Uterus (tissue), 4 donors: Measurements from ENCODE around the gene B3GALNT2. TPM values are rescaled to one million over a fixed set of nuclear protein-coding genes. Genes with fewer than 3 reads are reported as not detected.
A peak's percentile ranks its signal among the peaks of the same experiment; 100 is the strongest.

Experiments
- DNase-seq, 2 donors: peaks; one replicate each; pipeline ENCODE4 v3.0.0-alpha.2; 2019 to 2020
- H3K27ac ChIP-seq, 2 donors: fragments of 200-600 bp; sonication (generic); 1 replicate in 1 of 2; 2 replicates in 1 of 2; pipeline ENCODE4 v1.5.1; 2016 to 2018
- H3K27me3 ChIP-seq, 2 donors: fragments of 200-600 bp; sonication (generic); one replicate each; pipeline ENCODE4 v1.5.1; 2018 to 2019; ENCODE audit warnings: control low read depth in 1 of 2
- H3K36me3 ChIP-seq, 2 donors: fragments of 200-600 bp; sonication (generic); one replicate each; pipeline ENCODE4 v1.5.1; 2019; ENCODE audit warnings: control low read depth in 1 of 2
- H3K4me1 ChIP-seq, 2 donors: fragments of 200-600 bp; sonication (generic); one replicate each; pipeline ENCODE4 v1.5.1; 2018 to 2019; ENCODE audit warnings: control low read depth in 1 of 2
- H3K4me3 ChIP-seq, 2 donors: fragments of 200-600 bp; sonication (generic); 1 replicate in 1 of 2; 2 replicates in 1 of 2; pipeline ENCODE4 v1.5.1; 2018 to 2019; ENCODE audit warnings: mild to moderate bottlenecking in 1 of 2
- H3K9me3 ChIP-seq, 2 donors: fragments of 200-600 bp; sonication (generic); one replicate each; pipeline ENCODE4 v1.5.1; 2019; ENCODE audit warnings: control low read depth in 1 of 2
- CTCF ChIP-seq, 4 experiments: fragments of 200-600 bp in 2 of 4; fragments of 450-650 bp in 2 of 4; sonication (generic) in 2 of 4; IDR thresholded peaks; one replicate each; pipeline ENCODE4 v1.5.1; 2016 to 2019; ENCODE audit warnings: antibody characterized with exemption in 4 of 4, mild to moderate bottlenecking in 2 of 4, moderate library complexity in 1 of 4
- POLR2A ChIP-seq, 2 donors: fragments of 450-650 bp; IDR thresholded peaks; one replicate each; pipeline ENCODE4 v1.6.1; 2016; ENCODE audit warnings: antibody characterized with exemption in 2 of 2, mild to moderate bottlenecking in 1 of 2, moderate library complexity in 1 of 2
- intact Hi-C: fragments of 100-400 bp; cut with DNase I; formaldehyde crosslinking; loops from one replicate; pipeline ENCODE4 v1.15.1; 2023; ENCODE audit warnings: low total_unique reads
- total RNA-seq, 4 donors: library from RNA; depleted of rRNA in 3 of 4; stranded (reverse); fragments of >200 nt in 3 of 4; gene quantifications; one replicate each; pipeline versions ENCODE4 v1.1.0 to v1.2.4, GENCODE V29; 2014 to 2023
- donor health status: DM: yes; HTN: yes; CAD: no.

Gene B3GALNT2
- total RNA-seq, 4 donors from 2014 or later: 4.4 to 55.4 (median 38.6) TPM

GRCh38 chr1:235415008-235415904 is 89.0 kb downstream of the B3GALNT2 start:
- Histone ChIP-seq H3K4me3 (no peak overlapping the region), H3K27me3 (no peaks in the 10 kb centered on the region), H3K4me1 (no peaks in the 10 kb centered on the region), H3K9me3 (no peaks in the 10 kb centered on the region), H3K36me3 (no peaks in the 10 kb centered on the region), H3K27ac (no peak overlapping the region)
- peak; percentile 43 to 53 for DNase-seq
- intact Hi-C loops: loop anchor here (10.0 kb wide), 1 partner anchor 170 kb away; no protein-coding TSS in a partner anchor
- no peak for TF ChIP-seq POLR2A (IDR thresholded peaks at IDR 0.05)
- TF ChIP-seq CTCF (IDR thresholded peaks at IDR 0.05): peak; percentile 58 to 69 (median 64)

GRCh38 chr1:235411489-235412486 is 92.5 kb downstream of the B3GALNT2 start:
- H3K27ac ChIP-seq: no peak overlapping the region
- no peak overlapping the region for H3K4me3 ChIP-seq
- H3K9me3 ChIP-seq: no peaks in the 10 kb centered on the region
- H3K36me3 ChIP-seq: no peaks in the 10 kb centered on the region
- TF ChIP-seq CTCF (IDR thresholded peaks at IDR 0.05) (no peak), POLR2A (IDR thresholded peaks at IDR 0.05) (no peak)
- intact Hi-C loops: loop anchor here (5.0 to 10.0 kb wide), 2 partner anchors 167 to 309 kb away; no protein-coding TSS in a partner anchor
- no peaks in the 10 kb centered on the region for H3K27me3 ChIP-seq
- no peaks in the 10 kb centered on the region for H3K4me1 ChIP-seq
- DNase-seq: no peak

GRCh38 chr1:235410467-235410866 is 93.8 kb downstream of the B3GALNT2 start:
- Histone ChIP-seq H3K27me3 (no peaks in the 10 kb centered on the region), H3K27ac (no peak overlapping the region), H3K9me3 (no peaks in the 10 kb centered on the region), H3K4me1 (no peaks in the 10 kb centered on the region), H3K4me3 (no peak overlapping the region), H3K36me3 (no peaks in the 10 kb centered on the region)
- intact Hi-C loops: loop anchor here (5.0 to 10.0 kb wide), 2 partner anchors 166 to 308 kb away; no protein-coding TSS in a partner anchor
- TF ChIP-seq POLR2A (IDR thresholded peaks at IDR 0.05) (no peak), CTCF (IDR thresholded peaks at IDR 0.05) (no peak)
- DNase-seq: no peak

- TF ChIP-seq POLR2A (IDR thresholded peaks at IDR 0.05) (no peak), CTCF (IDR thresholded peaks at IDR 0.05) (no peak)
- Histone ChIP-seq H3K36me3 (no peaks in the 10 kb centered on the region), H3K27ac (no peak overlapping the region), H3K27me3 (no peaks in the 10 kb centered on the region), H3K9me3 (no peaks in the 10 kb centered on the region), H3K4me1 (no peaks in the 10 kb centered on the region), H3K4me3 (no peak overlapping the region)
- no peak for DNase-seq
- intact Hi-C loops: no loop called here
These were observed 95.0 kb downstream of the B3GALNT2 start for GRCh38 chr1:235409042-235409820.
